Measurements from ENCODE around the gene TACC2.

TACC2 gene

DNA sequence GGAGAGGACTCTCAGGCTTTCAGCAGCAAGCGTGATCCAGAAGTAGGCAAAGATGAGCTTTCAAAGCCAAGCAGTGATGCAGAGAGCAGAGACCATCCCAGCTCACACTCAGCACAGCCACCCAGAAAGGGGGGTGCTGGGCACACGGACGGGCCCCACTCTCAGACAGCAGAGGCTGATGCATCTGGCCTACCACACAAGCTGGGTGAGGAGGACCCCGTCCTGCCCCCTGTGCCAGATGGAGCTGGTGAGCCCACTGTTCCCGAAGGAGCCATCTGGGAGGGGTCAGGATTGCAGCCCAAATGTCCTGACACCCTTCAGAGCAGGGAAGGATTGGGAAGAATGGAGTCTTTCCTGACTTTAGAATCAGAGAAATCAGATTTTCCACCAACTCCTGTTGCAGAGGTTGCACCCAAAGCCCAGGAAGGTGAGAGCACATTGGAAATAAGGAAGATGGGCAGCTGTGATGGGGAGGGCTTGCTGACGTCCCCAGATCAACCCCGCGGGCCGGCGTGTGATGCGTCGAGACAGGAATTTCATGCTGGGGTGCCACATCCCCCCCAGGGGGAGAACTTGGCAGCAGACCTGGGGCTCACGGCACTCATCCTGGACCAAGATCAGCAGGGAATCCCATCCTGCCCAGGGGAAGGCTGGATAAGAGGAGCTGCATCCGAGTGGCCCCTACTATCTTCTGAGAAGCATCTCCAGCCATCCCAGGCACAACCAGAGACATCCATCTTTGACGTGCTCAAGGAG is 95.5 kb downstream of the TACC2 start:
- Mint-ChIP-seq H3K4me3 (no peak overlapping the region), H3K27me3 (ENCODE audit: low read depth, poor library complexity) (peaks cover 2% of the 10 kb centered on the region), H3K9me3 (no peaks in the 10 kb centered on the region), H3K36me3 (ENCODE audit: low read depth) (peaks cover 21% of the 10 kb centered on the region), H3K4me1 (peaks cover 2% of the 10 kb centered on the region), H3K27ac (no peak overlapping the region)
- TF ChIP-seq, protein P1, sequence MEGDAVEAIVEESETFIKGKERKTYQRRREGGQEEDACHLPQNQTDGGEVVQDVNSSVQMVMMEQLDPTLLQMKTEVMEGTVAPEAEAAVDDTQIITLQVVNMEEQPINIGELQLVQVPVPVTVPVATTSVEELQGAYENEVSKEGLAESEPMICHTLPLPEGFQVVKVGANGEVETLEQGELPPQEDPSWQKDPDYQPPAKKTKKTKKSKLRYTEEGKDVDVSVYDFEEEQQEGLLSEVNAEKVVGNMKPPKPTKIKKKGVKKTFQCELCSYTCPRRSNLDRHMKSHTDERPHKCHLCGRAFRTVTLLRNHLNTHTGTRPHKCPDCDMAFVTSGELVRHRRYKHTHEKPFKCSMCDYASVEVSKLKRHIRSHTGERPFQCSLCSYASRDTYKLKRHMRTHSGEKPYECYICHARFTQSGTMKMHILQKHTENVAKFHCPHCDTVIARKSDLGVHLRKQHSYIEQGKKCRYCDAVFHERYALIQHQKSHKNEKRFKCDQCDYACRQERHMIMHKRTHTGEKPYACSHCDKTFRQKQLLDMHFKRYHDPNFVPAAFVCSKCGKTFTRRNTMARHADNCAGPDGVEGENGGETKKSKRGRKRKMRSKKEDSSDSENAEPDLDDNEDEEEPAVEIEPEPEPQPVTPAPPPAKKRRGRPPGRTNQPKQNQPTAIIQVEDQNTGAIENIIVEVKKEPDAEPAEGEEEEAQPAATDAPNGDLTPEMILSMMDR (IDR thresholded peaks at IDR 0.05): no peak
- no peak for DNase-seq

DNA sequence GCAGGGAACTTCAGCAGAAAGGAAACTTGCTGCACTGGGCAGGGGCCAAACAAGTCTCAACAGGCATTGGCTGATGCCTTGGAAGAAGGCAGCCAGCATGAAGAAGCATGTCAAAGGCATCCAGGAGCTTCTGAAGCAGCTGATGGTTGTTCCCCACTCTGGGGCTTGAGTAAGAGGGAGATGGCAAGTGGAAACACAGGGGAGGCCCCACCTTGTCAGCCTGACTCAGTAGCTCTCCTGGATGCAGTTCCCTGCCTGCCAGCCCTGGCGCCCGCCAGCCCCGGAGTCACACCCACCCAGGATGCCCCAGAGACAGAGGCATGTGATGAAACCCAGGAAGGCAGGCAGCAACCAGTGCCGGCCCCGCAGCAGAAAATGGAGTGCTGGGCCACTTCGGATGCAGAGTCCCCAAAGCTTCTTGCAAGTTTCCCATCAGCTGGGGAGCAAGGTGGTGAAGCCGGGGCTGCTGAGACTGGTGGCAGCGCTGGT is 96.5 kb downstream of the TACC2 start:
- Mint-ChIP-seq H3K4me1 (no peaks in the 10 kb centered on the region), H3K27me3 (ENCODE audit: low read depth, poor library complexity) (peaks cover 2% of the 10 kb centered on the region), H3K36me3 (ENCODE audit: low read depth) (peaks cover 22% of the 10 kb centered on the region), H3K4me3 (no peak overlapping the region), H3K27ac (no peak overlapping the region), H3K9me3 (no peaks in the 10 kb centered on the region)
- TF ChIP-seq, protein P1 (IDR thresholded peaks at IDR 0.05): no peak
- no peak for DNase-seq

DNA sequence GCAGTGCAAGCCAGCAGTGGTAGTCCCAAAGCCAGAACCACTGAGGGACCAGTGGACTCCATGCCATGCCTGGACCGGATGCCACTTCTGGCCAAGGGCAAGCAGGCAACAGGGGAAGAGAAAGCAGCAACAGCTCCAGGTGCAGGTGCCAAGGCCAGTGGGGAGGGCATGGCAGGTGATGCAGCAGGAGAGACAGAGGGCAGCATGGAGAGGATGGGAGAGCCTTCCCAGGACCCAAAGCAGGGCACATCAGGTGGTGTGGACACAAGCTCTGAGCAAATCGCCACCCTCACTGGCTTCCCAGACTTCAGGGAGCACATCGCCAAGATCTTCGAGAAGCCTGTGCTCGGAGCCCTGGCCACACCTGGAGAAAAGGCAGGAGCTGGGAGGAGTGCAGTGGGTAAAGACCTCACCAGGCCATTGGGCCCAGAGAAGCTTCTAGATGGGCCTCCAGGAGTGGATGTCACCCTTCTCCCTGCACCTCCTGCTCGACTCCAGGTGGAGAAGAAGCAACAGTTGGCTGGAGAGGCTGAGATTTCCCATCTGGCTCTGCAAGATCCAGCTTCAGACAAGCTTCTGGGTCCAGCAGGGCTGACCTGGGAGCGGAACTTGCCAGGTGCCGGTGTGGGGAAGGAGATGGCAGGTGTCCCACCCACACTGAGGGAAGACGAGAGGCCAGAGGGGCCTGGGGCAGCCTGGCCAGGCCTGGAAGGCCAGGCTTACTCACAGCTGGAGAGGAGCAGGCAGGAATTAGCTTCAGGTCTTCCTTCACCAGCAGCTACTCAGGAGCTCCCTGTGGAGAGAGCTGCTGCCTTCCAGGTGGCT is 97.7 kb downstream of the TACC2 start:
- no peaks in the 10 kb centered on the region for H3K4me1 Mint-ChIP-seq
- TF ChIP-seq, protein P1 (IDR thresholded peaks at IDR 0.05): no peak
- H3K36me3 Mint-ChIP-seq (ENCODE audit: low read depth): peaks cover 28% of the 10 kb centered on the region
- peaks cover 2% of the 10 kb centered on the region for H3K27me3 Mint-ChIP-seq (ENCODE audit: low read depth, poor library complexity)
- peak overlapping the region; percentile 81 for H3K27ac Mint-ChIP-seq
- no peak for DNase-seq
- no peak overlapping the region for H3K4me3 Mint-ChIP-seq
- H3K9me3 Mint-ChIP-seq: no peaks in the 10 kb centered on the region

DNA sequence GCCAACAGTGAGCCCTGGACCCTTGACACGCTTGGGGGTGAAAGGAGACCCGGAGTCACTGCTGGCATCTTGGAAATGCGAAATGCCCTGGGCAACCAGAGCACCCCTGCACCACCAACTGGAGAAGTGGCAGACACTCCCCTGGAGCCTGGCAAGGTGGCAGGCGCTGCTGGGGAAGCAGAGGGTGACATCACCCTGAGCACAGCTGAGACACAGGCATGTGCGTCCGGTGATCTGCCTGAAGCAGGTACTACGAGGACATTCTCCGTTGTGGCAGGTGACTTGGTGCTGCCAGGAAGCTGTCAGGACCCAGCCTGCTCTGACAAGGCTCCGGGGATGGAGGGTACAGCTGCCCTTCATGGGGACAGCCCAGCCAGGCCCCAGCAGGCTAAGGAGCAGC is 98.5 kb downstream of the TACC2 start:
- Mint-ChIP-seq H3K27ac (no peak overlapping the region), H3K27me3 (ENCODE audit: low read depth, poor library complexity) (peaks cover 2% of the 10 kb centered on the region), H3K9me3 (no peaks in the 10 kb centered on the region), H3K36me3 (ENCODE audit: low read depth) (peaks cover 28% of the 10 kb centered on the region), H3K4me1 (no peaks in the 10 kb centered on the region), H3K4me3 (no peak overlapping the region)
- TF ChIP-seq, protein P1 (IDR thresholded peaks at IDR 0.05): no peak
- DNase-seq: no peak

DNA sequence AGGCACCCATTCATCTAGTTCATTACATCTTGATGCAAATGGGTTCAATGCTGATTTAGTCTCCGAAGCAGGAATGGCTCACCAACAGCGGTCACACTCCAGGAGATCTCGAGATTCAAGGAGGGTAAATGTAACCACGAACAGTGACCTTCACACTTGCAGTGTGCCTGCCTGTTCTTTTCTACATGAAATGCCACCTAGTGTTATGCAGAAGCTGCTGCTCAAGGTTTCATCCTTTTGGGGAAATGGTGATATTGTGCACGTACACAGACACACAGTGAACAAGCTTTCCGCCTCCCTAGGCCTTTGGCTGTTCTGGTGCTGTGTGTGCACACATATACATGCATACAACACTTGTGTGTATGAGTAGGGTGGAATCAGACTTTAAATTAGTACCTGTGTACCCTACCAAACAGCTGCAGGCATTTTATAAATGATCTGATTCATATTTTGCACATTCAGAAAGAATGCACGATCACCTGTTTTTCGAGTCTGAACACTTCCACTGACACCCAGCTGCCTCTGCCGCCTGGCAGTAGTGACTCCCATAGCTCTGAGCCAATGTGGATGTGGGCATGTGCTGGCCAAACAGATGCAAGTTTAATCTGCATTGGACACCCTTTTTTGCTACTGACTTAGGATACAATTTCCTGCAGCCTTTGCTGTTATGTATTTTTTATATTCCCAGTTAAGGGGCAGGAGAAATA is 100.5 kb downstream of the TACC2 start:
- DNase-seq: no peak
- Mint-ChIP-seq H3K4me1 (no peaks in the 10 kb centered on the region), H3K27me3 (ENCODE audit: low read depth, poor library complexity) (peaks cover 2% of the 10 kb centered on the region), H3K4me3 (no peak overlapping the region), H3K9me3 (no peaks in the 10 kb centered on the region), H3K36me3 (ENCODE audit: low read depth) (peaks cover 24% of the 10 kb centered on the region), H3K27ac (no peak overlapping the region)
- TF ChIP-seq, protein P1 (IDR thresholded peaks at IDR 0.05): no peak

Measured in nephron progenitor cell (in vitro differentiated cells).